ENCODE measurements around the gene MFF. TPM values are rescaled to one million over a fixed set of nuclear protein-coding genes. Genes with fewer than 3 reads are reported as not detected.

Gene MFF
- total RNA-seq, 6 experiments from 2014 or later: 29.3 to 70.2 (median 34.6) TPM

- intact Hi-C loops (cut with DNase I): loop anchor here in 1 of 2 donors (10.0 kb wide), 2 partner anchors 250 to 360 kb away; no protein-coding TSS in a partner anchor
- Histone ChIP-seq H3K36me3 (no peaks in the 10 kb centered on the region), H3K27me3 (no peaks in the 10 kb centered on the region), H3K4me3 (no peak overlapping the region), H3K4me1 (peaks cover 0 to 13% (median 5%) of the 10 kb centered on the region in 4 donors), H3K9me3 (no peaks in the 10 kb centered on the region), H3K27ac (no peak overlapping the region)
- DNase-seq (no peak), ATAC-seq (no peak)
- 80% methylated on average over 2 of the region's 4 CpGs for WGBS (ENCODE audit: insufficient coverage, low coverage, low lambda C conversion rate, missing lambda C conversion rate)
- TF ChIP-seq CTCF (IDR thresholded peaks at IDR 0.05) (no peak), POLR2A (IDR thresholded peaks at IDR 0.05) (no peak)
Measured at GRCh38 chr2:227404585-227405271, 79.7 kb downstream of the MFF start.

GRCh38 chr2:227406177-227407031 is 81.4 kb downstream of the MFF start:
- Histone ChIP-seq H3K36me3 (no peaks in the 10 kb centered on the region), H3K27me3 (no peaks in the 10 kb centered on the region), H3K4me1 (peaks cover 0 to 13% (median 5%) of the 10 kb centered on the region in 4 donors), H3K27ac (peak overlapping the region; percentile 16 to 76 (median 60)), H3K4me3 (no peak overlapping the region), H3K9me3 (no peaks in the 10 kb centered on the region)
- peak; percentile 73 to 79 (median 78) for TF ChIP-seq CTCF (IDR thresholded peaks at IDR 0.05)
- peak; percentile 58 for TF ChIP-seq POLR2A (IDR thresholded peaks at IDR 0.05)
- ATAC-seq: peak; percentile 85 to 94 (median 94)
- intact Hi-C loops (cut with DNase I): loop anchor here in 1 of 2 donors (10.0 kb wide), 2 partner anchors 248 to 358 kb away; no protein-coding TSS in a partner anchor
- 0% methylated on average over 6 of the region's 7 CpGs for WGBS (ENCODE audit: insufficient coverage, low coverage, low lambda C conversion rate, missing lambda C conversion rate)
- DNase-seq: peak in 2 of 3 donors; percentile 46 to 77

Other genes with a start within 250 kb of the MFF start
- gene COL4A4, start 161.0 kb upstream of the MFF start, total RNA-seq: 1 to 10 TPM in 5 of 6 experiments, under 1 TPM in 1; 0.86 to 2.4 (median 1.8) TPM
- gene COL4A3, start 160.6 kb upstream of the MFF start, total RNA-seq: 1 to 10 TPM in 3 of 6 experiments, under 1 TPM in 3; 0.12 to 1.6 (median 0.73) TPM
- gene TM4SF20, start 54.1 kb downstream of the MFF start, total RNA-seq: not detected
- gene SCYGR1, start 62.7 kb downstream of the MFF start, total RNA-seq: not detected
- gene AGFG1, start 146.9 kb downstream of the MFF start, total RNA-seq: 10 to 100 TPM; 25.2 to 70.0 (median 39.5) TPM